ENCODE results near the gene CASP7.

CASP7 gene

DNA sequence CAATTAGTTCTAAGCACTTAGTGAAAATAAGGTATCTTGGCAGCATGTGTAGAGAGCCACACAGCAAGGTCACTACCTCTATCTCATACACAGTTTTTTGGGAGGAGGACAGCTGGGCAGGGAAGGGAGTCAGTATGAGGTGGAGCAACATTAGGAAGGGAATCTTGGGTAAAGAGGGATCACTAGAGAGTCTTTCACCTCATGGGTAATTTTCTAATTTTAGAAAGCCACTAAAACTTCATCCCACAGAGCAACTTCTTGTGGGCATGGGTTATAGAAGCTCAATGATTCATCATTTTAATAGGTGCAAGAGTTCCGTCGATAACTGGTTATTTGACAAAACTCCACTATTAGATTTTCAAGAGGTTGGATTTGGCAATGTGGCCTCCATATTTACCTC, 18.4 kb upstream of the CASP7 start:
- H3K27ac ChIP-seq, result no peak overlapping the region
- H3K4me3 ChIP-seq (ENCODE audit: low read depth, low read length), result no peak overlapping the region
- TF ChIP-seq, protein P1, sequence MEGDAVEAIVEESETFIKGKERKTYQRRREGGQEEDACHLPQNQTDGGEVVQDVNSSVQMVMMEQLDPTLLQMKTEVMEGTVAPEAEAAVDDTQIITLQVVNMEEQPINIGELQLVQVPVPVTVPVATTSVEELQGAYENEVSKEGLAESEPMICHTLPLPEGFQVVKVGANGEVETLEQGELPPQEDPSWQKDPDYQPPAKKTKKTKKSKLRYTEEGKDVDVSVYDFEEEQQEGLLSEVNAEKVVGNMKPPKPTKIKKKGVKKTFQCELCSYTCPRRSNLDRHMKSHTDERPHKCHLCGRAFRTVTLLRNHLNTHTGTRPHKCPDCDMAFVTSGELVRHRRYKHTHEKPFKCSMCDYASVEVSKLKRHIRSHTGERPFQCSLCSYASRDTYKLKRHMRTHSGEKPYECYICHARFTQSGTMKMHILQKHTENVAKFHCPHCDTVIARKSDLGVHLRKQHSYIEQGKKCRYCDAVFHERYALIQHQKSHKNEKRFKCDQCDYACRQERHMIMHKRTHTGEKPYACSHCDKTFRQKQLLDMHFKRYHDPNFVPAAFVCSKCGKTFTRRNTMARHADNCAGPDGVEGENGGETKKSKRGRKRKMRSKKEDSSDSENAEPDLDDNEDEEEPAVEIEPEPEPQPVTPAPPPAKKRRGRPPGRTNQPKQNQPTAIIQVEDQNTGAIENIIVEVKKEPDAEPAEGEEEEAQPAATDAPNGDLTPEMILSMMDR (IDR thresholded peaks at IDR 0.05; ENCODE audit: low read depth, low read length, missing control alignments), result no peak
- no peak for DNase-seq
- H3K27me3 ChIP-seq (replicated peaks), result no peaks in the 10 kb centered on the region
- in situ Hi-C loops (cut with HindIII; ENCODE audit: low pct_ligation_motif_present, low sequenced_read_pairs), result no loop called here
- H3K36me3 ChIP-seq (replicated peaks), result no peaks in the 10 kb centered on the region

DNA sequence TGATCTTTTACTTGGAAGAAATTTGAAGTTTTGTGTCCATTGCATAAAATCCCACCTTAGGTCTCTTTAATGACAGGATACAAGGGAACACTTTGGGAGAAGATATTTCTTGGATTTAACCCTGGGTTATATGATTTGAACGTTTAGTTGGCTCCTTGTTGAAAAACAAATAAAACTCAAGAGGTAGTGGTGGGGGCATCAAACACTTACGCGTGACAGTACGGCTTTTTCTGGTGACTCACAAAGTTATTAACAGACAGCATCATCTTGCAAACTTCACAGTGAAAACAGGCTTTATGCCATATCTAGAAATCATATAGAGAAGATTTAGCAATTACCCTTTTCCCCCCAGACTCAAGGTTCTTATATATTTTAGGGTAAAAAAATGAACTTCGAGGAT, 16.6 kb upstream of the CASP7 start:
- peak; percentile 9 for DNase-seq
- Histone ChIP-seq H3K27ac (no peak overlapping the region), H3K27me3 (replicated peaks) (no peaks in the 10 kb centered on the region), H3K4me3 (ENCODE audit: low read depth, low read length) (no peak overlapping the region), H3K36me3 (replicated peaks) (no peaks in the 10 kb centered on the region)
- in situ Hi-C loops (cut with HindIII; ENCODE audit: low pct_ligation_motif_present, low sequenced_read_pairs), result no loop called here
- TF ChIP-seq, protein P1 (IDR thresholded peaks at IDR 0.05; ENCODE audit: low read depth, low read length, missing control alignments), result no peak

DNA sequence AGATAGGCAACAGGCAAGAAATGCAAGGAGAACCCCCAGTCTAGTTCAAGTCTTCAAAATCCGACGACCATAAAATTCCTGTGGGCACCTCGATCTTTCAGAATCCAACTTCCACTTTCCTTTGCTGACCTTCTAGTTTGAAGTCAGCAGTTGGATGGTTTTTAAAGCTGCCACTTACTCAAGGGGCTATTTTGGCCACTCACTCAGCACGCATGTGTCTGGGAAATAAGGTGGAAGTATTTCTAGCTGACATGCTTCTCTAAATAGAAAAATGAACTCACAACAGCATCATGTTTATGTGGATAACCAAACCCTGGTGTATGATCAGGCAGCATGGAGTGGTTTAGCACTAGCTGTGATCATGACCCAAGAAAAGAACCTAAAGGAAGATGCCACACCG, 15.8 kb upstream of the CASP7 start, which contains the start of gene NRAP:
TSS of gene NRAP (minus strand) at position 134 of the 400 bp plus-strand sequence. CDS start 159 bp downstream, outside the sequence.
- H3K4me3 ChIP-seq (ENCODE audit: low read depth, low read length), result no peak within 1 kb of the TSS
- in situ Hi-C loops (cut with HindIII; ENCODE audit: low pct_ligation_motif_present, low sequenced_read_pairs), result no loop called here

DNA sequence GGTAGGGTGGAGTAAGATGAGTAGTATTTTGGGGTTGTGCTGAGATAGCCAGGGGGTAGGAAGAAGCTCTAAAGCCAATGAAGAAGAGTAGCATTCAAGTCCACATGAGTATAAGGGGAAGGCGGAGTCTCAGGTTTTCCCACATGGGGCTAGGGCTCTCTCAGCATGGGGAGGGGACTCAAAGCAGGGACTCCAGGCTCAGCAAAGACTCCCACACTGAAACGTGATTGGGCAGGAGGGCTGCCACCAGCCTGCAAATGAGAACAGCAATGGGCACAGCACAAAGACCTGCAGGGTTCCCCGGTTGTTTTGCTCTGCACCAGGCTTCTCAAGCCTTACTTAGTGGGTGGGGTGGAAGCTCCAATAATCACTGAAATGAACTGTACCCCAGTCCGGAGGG, 14.4 kb upstream of the CASP7 start:
- Histone ChIP-seq H3K27me3 (replicated peaks) (no peaks in the 10 kb centered on the region), H3K36me3 (replicated peaks) (no peaks in the 10 kb centered on the region), H3K4me3 (ENCODE audit: low read depth, low read length) (no peak overlapping the region), H3K27ac (no peak overlapping the region)
- in situ Hi-C loops (cut with HindIII; ENCODE audit: low pct_ligation_motif_present, low sequenced_read_pairs), result no loop called here
- TF ChIP-seq, protein P1 (IDR thresholded peaks at IDR 0.05; ENCODE audit: low read depth, low read length, missing control alignments), result no peak
- DNase-seq, result no peak

More for the DNA sequence above, 15.8 kb upstream of the CASP7 start, which contains the start of gene NRAP:
- TF ChIP-seq, protein P1 (IDR thresholded peaks at IDR 0.05; ENCODE audit: low read depth, low read length, missing control alignments), result no peak
- Histone ChIP-seq H3K27ac (no peak within 1 kb of the TSS), H3K27me3 (replicated peaks) (no peaks in the 10 kb centered on the region), H3K36me3 (replicated peaks) (no peaks in the 10 kb centered on the region)
- DNase-seq, result no peak

DNA sequence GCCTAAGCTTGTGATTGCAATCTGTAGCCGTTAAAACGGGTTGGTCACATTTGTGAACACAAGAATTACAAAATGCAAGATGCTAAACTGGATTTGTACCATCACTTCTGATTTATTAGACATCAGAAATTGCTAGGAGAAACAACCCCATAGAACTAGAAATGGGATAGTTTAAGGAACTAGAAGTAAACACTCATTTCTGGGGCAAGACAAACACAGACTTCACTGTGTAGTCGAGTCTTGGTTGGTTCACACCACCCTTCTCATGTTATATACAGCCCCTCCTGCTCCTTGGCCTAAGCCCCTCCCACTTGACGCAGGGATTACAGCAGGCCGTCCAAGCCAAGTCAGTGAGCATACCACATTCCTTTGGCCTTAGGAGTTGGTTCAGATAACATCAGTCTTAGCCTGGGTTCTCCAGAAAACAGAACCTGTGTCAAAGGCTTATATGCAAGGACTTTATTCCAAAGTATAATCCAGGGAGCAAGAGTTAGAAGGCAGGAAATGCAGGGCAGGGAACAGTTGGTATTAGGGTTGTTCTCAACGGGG, 13.8 kb upstream of the CASP7 start:
- in situ Hi-C loops (cut with HindIII; ENCODE audit: low pct_ligation_motif_present, low sequenced_read_pairs), result no loop called here
- Histone ChIP-seq H3K4me3 (ENCODE audit: low read depth, low read length) (no peak overlapping the region), H3K36me3 (replicated peaks) (no peaks in the 10 kb centered on the region), H3K27ac (no peak overlapping the region), H3K27me3 (replicated peaks) (no peaks in the 10 kb centered on the region)
- TF ChIP-seq, protein P1 (IDR thresholded peaks at IDR 0.05; ENCODE audit: low read depth, low read length, missing control alignments), result no peak
- peak; percentile 94 for DNase-seq

DNA sequence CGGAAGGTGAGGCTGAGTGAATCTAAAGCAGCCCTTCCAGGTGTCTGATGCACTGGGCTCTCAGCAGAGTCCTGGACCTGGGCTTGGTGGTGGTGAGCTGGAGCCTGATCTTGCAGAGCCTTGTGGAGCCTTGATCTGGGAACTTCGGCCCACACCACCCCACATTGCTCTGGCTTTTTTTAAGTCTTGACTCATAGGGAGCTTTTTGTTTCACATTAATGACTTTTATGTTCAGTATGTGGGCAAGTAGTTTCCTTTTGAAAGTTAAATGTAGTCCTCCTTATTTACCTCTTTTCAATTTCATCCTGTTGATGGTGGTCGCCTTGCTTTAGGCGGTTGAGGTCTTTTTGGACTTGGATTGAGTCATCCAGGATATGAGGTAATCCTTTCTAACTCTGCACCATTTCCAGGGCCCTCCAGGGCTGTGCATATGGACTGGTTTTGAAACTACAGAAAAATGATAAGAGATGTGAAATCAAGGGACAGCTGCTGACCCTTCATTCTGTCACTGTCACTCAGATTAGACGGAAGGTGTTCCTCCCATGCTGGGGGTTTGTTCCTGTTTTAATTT, 12.9 kb upstream of the CASP7 start:
- H3K4me3 ChIP-seq (ENCODE audit: low read depth, low read length), result no peak overlapping the region
- no peaks in the 10 kb centered on the region for H3K36me3 ChIP-seq (replicated peaks)
- TF ChIP-seq, protein P1 (IDR thresholded peaks at IDR 0.05; ENCODE audit: low read depth, low read length, missing control alignments), result no peak
- in situ Hi-C loops (cut with HindIII; ENCODE audit: low pct_ligation_motif_present, low sequenced_read_pairs), result no loop called here
- no peaks in the 10 kb centered on the region for H3K27me3 ChIP-seq (replicated peaks)
- DNase-seq, result peak; percentile 25
- peak overlapping the region; percentile 0 for H3K27ac ChIP-seq
